K562 (cell line): Measurements from ENCODE around the gene ZKSCAN4. TPM values are rescaled to one million over a fixed set of nuclear protein-coding genes. Genes with fewer than 3 reads are reported as not detected.
A peak's percentile ranks its signal among the peaks of the same experiment; 100 is the strongest.

Experiments used
- ATAC-seq: fragments of 200-7000 bp; cut with Tn5 transposase; 3 replicates; pipeline ENCODE4 v1.9.1; 2020; ENCODE audit warnings: moderate library complexity
- BruUV-seq: library from RNA; stranded (reverse); fragments of 400-500 nt; replicated peaks from 2 replicates; lab custom pipeline; 2021; lab: Mats Ljungman, UMichigan
- CTCF ChIA-PET: fragments of 300-600 bp; formaldehyde crosslinking; extraction: SDS; loops from one replicate; lab custom pipeline; 2021; ENCODE audit warnings: low intra/inter-chr PET ratio; lab: Yijun Ruan, JAX
- POLR2A ChIA-PET: fragments of 300-600, 350-650 bp; sonication (Branson Sonifier 250); formaldehyde crosslinking; extraction: SDS; loops from one replicate; lab custom pipeline; 2021; ENCODE audit warnings: antibody characterized with exemption, inconsistent platforms; lab: Yijun Ruan, JAX
- DNase-seq, 4 experiments: peaks; one replicate each; pipeline versions ENCODE4 v3.0.0 to v3.0.0-alpha.2; 2011 to 2018; ENCODE audit warnings: low spot score in 3 of 4, mixed read lengths in 3 of 4; ENCODE audit errors: extremely low read depth in 1 of 4
- FAIRE-seq: peaks from 2 replicates; lab custom pipeline; 2011; peaks lifted over from hg19 to GRCh38; lab: Jason Lieb, UNC
- H2AFZ ChIP-seq: 2 replicates; pipeline ENCODE4 v1.6.0; 2011; ENCODE audit warnings: low read depth, low read length, control low read depth, inconsistent platforms
- H3K27ac ChIP-seq: fragments of 200-600 bp; 3 replicates; pipeline ENCODE4 v1.8.0; 2011; ENCODE audit warnings: low read depth, mild to moderate bottlenecking, control low read depth, inconsistent platforms, low read length, moderate library complexity, mixed read lengths; ENCODE audit errors: extremely low read depth
- H3K27me3 ChIP-seq, 2 experiments: fragments of 300-600 bp in 1 of 2; 2 replicates in 1 of 2; 3 replicates in 1 of 2; pipeline versions ENCODE4 v1.6.0 to v1.8.0; 2011; ENCODE audit warnings: inconsistent platforms in 2 of 2, low read length in 2 of 2, mild to moderate bottlenecking in 1 of 2, mixed read lengths in 1 of 2, moderate library complexity in 1 of 2; ENCODE audit not compliant: control insufficient read depth in 2 of 2, insufficient read depth in 2 of 2
- H3K36me3 ChIP-seq: fragments of 300-600 bp; 3 replicates; pipeline ENCODE4 v1.8.0; 2011; ENCODE audit warnings: mild to moderate bottlenecking, low read length, inconsistent platforms; ENCODE audit not compliant: control insufficient read depth, insufficient read depth
- H3K4me1 ChIP-seq, 2 experiments: fragments of 200-600 bp in 1 of 2; replicated peaks in 1 of 2; 2 replicates in 1 of 2; 3 replicates in 1 of 2; pipeline versions ENCODE4 v1.5.1 to v1.8.0; 2011; ENCODE audit warnings: inconsistent platforms in 2 of 2, low read length in 2 of 2, mild to moderate bottlenecking in 1 of 2, mixed read lengths in 1 of 2, moderate library complexity in 1 of 2; ENCODE audit not compliant: control insufficient read depth in 2 of 2, insufficient read depth in 2 of 2
- H3K4me2 ChIP-seq: 2 replicates; pipeline ENCODE4 v1.6.1; 2011; ENCODE audit warnings: low read length, control low read depth, inconsistent platforms, mixed read lengths; ENCODE audit not compliant: insufficient read depth
- H3K4me3 ChIP-seq: fragments of 200-600 bp; sonication (generic), shearing (Covaris generic); 2 replicates; pipeline ENCODE4 v1.5.1; 2016; ENCODE audit warnings: control low read depth, inconsistent platforms
- H3K79me2 ChIP-seq: fragments of 200-600 bp; 3 replicates; pipeline ENCODE4 v1.8.0; 2011; ENCODE audit warnings: low read length, inconsistent platforms; ENCODE audit not compliant: control insufficient read depth, insufficient read depth
- H3K9ac ChIP-seq, 2 experiments: 2 replicates each; pipeline versions ENCODE4 v1.6.0 to v1.6.1; 2011; ENCODE audit warnings: low read depth in 2 of 2, low read length in 2 of 2, control low read depth in 1 of 2, inconsistent platforms in 1 of 2, mild to moderate bottlenecking in 1 of 2, mixed read lengths in 1 of 2; ENCODE audit not compliant: insufficient read depth in 1 of 2
- H3K9me1 ChIP-seq: one replicate; pipeline ENCODE4 v1.6.0; 2011; ENCODE audit warnings: inconsistent platforms, mild to moderate bottlenecking, low read length, moderate library complexity; ENCODE audit not compliant: control insufficient read depth, insufficient read depth
- H3K9me3 ChIP-seq: replicated peaks from 2 replicates; pipeline ENCODE4 v1.5.1; 2011; ENCODE audit warnings: low read depth, low read length, inconsistent platforms; ENCODE audit not compliant: control insufficient read depth, insufficient read depth
- H4K20me1 ChIP-seq: replicated peaks from 2 replicates; pipeline ENCODE4 v1.6.1; 2011; ENCODE audit warnings: low read length, inconsistent platforms, mixed read lengths; ENCODE audit not compliant: control insufficient read depth, insufficient read depth
- AFF1 ChIP-seq, 2 experiments: fragments of 450-650 bp; IDR thresholded peaks; 2 replicates each; pipeline ENCODE4 v1.6.1; 2018; ENCODE audit warnings: mild to moderate bottlenecking in 2 of 2, low read depth in 1 of 2; ENCODE audit not compliant: partially characterized antibody in 2 of 2
- C11orf30 ChIP-seq: fragments of 450-650 bp; IDR thresholded peaks from 2 replicates; pipeline ENCODE4 v1.6.1; 2016; ENCODE audit warnings: low read depth, mild to moderate bottlenecking
- MAFF ChIP-seq: IDR thresholded peaks from 2 replicates; pipeline ENCODE4 v1.6.1; 2012; ENCODE audit warnings: low read length, improper control_type of control experiment
- MAFK ChIP-seq: IDR thresholded peaks from 2 replicates; pipeline ENCODE4 v1.6.1; 2011; ENCODE audit warnings: low read length, improper control_type of control experiment
- MBD2 ChIP-seq: sonication (generic); IDR thresholded peaks from 2 replicates; pipeline ENCODE4 v1.6.1; 2016; ENCODE audit warnings: low read depth, borderline replicate concordance
- MEIS2 ChIP-seq: fragments of 450-650 bp; IDR thresholded peaks from 2 replicates; pipeline ENCODE4 v1.6.1; 2014; ENCODE audit warnings: mild to moderate bottlenecking; ENCODE audit not compliant: partially characterized antibody
- NCOA1 ChIP-seq: fragments of 450-650 bp; IDR thresholded peaks from 2 replicates; pipeline ENCODE4 v1.6.1; 2016; ENCODE audit warnings: low read depth
- OTX1 ChIP-seq: fragments of 450-650 bp; formaldehyde crosslinking; IDR thresholded peaks from 2 replicates; pipeline ENCODE4 v1.4.0; 2022; ENCODE audit warnings: mild to moderate bottlenecking
- POLR2G ChIP-seq: fragments of 200-400 bp; formaldehyde crosslinking; IDR thresholded peaks from 2 replicates; pipeline ENCODE4 v1.6.1; 2017; ENCODE audit warnings: low read depth, mild to moderate bottlenecking, antibody characterized with exemption, low read length, moderate library complexity
- RHOXF2B ChIP-seq: fragments of 250-450 bp; sonication (Bioruptor Pico); conservative IDR thresholded peaks from 2 replicates; pipeline ENCODE4 v1.5.1; 2021
- ZBTB7A ChIP-seq: IDR thresholded peaks from 2 replicates; pipeline ENCODE4 v1.6.1; 2011; ENCODE audit warnings: low read depth, mild to moderate bottlenecking, low read length, moderate library complexity, borderline replicate concordance; ENCODE audit not compliant: control insufficient read depth
- ZNF175 ChIP-seq: fragments of 200-800 bp; sonication (Bioruptor generic); IDR thresholded peaks from 2 replicates; pipeline ENCODE4 v1.6.1; 2016; ENCODE audit warnings: low read depth, mild to moderate bottlenecking, missing genetic modification characterization, missing compliant biosample characterization
- ZNF316 ChIP-seq: fragments of 450-650 bp; IDR thresholded peaks from 2 replicates; pipeline ENCODE4 v1.6.1; 2016
- WGBS: fragments of 100-300 bp; shearing (Covaris generic); methylation state at CpG from one replicate; pipeline ENCODE4 v1.1.6; 2016; ENCODE audit warnings: low coverage, mixed read lengths; ENCODE audit not compliant: insufficient coverage; ENCODE audit errors: missing lambda C conversion rate; 5-methylcytosine and 5-hydroxymethylcytosine counted together
- in situ Hi-C: fragments of 300-500 bp; cut with MboI; formaldehyde crosslinking; loops from 4 replicates; pipeline ENCODE4 v1.15.0; 2018; ENCODE audit warnings: inconsistent platforms, mixed read lengths
- intact Hi-C: fragments of 100-400 bp; cut with micrococcal nuclease; formaldehyde crosslinking; loops from 2 replicates; pipeline ENCODE4 v1.14.2; 2022
- polyA plus RNA-seq, 8 experiments: library from polyadenylated mRNA; depleted of rRNA in 4 of 8; stranded (reverse) in 5 of 8; unstranded in 3 of 8; fragments of >200 nt; fragmentation: Nextera tagmentation in 2 of 8; fragmentation: Illumina TruSeq in 1 of 8; extraction: Ambion mirVana in 2 of 8; extraction: Trizol in 1 of 8; gene quantifications; 2 replicates each; pipeline versions ENCODE4 v1.2.1 to v1.2.3, GENCODE V29; 2011 to 2014; ENCODE audit warnings: inconsistent platforms in 1 of 8, missing spikeins in 1 of 8
- total RNA-seq, 7 experiments: library from RNA; depleted of rRNA in 6 of 7; stranded (reverse); fragments of >200 nt in 6 of 7; fragmentation: Illumina TruSeq in 2 of 7; extraction: Trizol in 2 of 7; gene quantifications; 2 replicates each; pipeline versions ENCODE4 v1.2.1 to v1.2.3, GENCODE V29; 2011 to 2021; ENCODE audit warnings: low replicate concordance in 1 of 7
- TF ChIP-seq, protein P1 (sequence below): fragments of 250-450 bp; sonication (Bioruptor Pico); IDR thresholded peaks from 2 replicates; pipeline ENCODE4 v1.8.0; 2022; ENCODE audit warnings: moderate library complexity, mild to moderate bottlenecking, inconsistent platforms
- TF ChIP-seq, protein P2 (sequence below): fragments of 200-400 bp; formaldehyde crosslinking; IDR thresholded peaks from 2 replicates; pipeline ENCODE4 v1.6.1; 2017; ENCODE audit warnings: mild to moderate bottlenecking, low read depth, low read length, moderate library complexity

Gene ZKSCAN4
- total and polyA plus RNA-seq, 9 of the 15 experiments (the other 6 are each of a cell fraction or from before 2014, with no cell fraction given): 1.2 to 5.3 (median 4.7) TPM

DNA sequence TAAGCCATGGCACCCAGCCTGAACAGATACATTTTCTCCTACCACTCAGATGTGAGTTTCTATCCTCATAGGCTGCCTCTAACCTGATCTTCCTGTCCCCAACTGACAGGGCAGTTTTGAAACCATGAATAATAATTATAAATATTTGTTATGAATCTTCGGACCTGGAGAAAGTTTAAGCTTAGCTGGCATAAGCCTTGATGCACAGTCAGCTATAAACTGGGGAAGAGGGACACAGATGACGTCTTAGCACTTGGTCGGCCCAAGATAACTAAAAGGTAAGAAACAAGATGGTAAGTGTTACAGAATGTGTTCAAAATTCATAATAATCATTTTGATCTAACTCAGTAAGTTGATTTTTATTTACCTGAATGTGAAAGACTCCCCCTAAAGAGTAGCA lies 8.1 kb downstream of the ZKSCAN4 start (continued):
- TF ChIP-seq, protein P1, sequence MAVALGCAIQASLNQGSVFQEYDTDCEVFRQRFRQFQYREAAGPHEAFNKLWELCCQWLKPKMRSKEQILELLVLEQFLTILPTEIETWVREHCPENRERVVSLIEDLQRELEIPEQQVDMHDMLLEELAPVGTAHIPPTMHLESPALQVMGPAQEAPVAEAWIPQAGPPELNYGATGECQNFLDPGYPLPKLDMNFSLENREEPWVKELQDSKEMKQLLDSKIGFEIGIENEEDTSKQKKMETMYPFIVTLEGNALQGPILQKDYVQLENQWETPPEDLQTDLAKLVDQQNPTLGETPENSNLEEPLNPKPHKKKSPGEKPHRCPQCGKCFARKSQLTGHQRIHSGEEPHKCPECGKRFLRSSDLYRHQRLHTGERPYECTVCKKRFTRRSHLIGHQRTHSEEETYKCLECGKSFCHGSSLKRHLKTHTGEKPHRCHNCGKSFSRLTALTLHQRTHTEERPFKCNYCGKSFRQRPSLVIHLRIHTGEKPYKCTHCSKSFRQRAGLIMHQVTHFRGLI: no peak
- TF ChIP-seq C11orf30 (peak; percentile 20; the same call in 1 of the 2 replicates), POLR2G (no peak), ZNF316 (peak; percentile 46), OTX1 (CRISPR knock-in tag) (no peak), RHOXF2B (CRISPR knock-in tag) (no peak)
- TF ChIP-seq, protein P2, sequence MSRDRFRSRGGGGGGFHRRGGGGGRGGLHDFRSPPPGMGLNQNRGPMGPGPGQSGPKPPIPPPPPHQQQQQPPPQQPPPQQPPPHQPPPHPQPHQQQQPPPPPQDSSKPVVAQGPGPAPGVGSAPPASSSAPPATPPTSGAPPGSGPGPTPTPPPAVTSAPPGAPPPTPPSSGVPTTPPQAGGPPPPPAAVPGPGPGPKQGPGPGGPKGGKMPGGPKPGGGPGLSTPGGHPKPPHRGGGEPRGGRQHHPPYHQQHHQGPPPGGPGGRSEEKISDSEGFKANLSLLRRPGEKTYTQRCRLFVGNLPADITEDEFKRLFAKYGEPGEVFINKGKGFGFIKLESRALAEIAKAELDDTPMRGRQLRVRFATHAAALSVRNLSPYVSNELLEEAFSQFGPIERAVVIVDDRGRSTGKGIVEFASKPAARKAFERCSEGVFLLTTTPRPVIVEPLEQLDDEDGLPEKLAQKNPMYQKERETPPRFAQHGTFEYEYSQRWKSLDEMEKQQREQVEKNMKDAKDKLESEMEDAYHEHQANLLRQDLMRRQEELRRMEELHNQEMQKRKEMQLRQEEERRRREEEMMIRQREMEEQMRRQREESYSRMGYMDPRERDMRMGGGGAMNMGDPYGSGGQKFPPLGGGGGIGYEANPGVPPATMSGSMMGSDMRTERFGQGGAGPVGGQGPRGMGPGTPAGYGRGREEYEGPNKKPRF: no peak

GRCh38 chr6:28240471-28240870 lies 11.6 kb downstream of the ZKSCAN4 start:
- no TSS peak for BruUV-seq
- in situ Hi-C loops (no loop called here), intact Hi-C loops (no loop called here)
- H3K27me3 ChIP-seq: no peaks in the 10 kb centered on the region
- no peaks in the 10 kb centered on the region for H3K9me3 ChIP-seq
- FAIRE-seq (no peak), DNase-seq (no peak), ATAC-seq (peak; percentile 76)
- H3K36me3 ChIP-seq: peaks cover 20% of the 10 kb centered on the region; the same call in 2 of the 3 replicates
- H3K79me2 ChIP-seq: no peaks in the 10 kb centered on the region
- 29% methylated on average over 1 of the region's 1 CpG for WGBS
- ChIA-PET POLR2A (interaction anchor here (0.9 to 1.1 kb wide), 3 partner anchors 9 to 95 kb away, joined by 3 read pairs; no protein-coding TSS in a partner anchor), CTCF (no interaction called here)
- H3K9ac ChIP-seq: no peak overlapping the region
- no peak overlapping the region for H3K4me3 ChIP-seq
- no peaks in the 10 kb centered on the region for H3K9me1 ChIP-seq
- H3K27ac ChIP-seq: no peak overlapping the region
- H2AFZ ChIP-seq: no peak overlapping the region
- H3K4me2 ChIP-seq: no peak overlapping the region
- H3K4me1 ChIP-seq: no peaks in the 10 kb centered on the region
- no peaks in the 10 kb centered on the region for H4K20me1 ChIP-seq
- TF ChIP-seq ZBTB7A: no peak
- TF ChIP-seq MEIS2: peak; percentile 78
- TF ChIP-seq AFF1 (IDR thresholded peaks at IDR 0.05; ENCODE audit: low read depth in 1 of 2, partially characterized antibody in 2 of 2): no peak
- TF ChIP-seq MBD2: no peak
- TF ChIP-seq MAFK: peak; percentile 63; the same call in 1 of the 2 replicates
- peak; percentile 95 for TF ChIP-seq ZNF316
- no peak for TF ChIP-seq ZNF175 (CRISPR knock-in tag)
- TF ChIP-seq NCOA1: no peak
- TF ChIP-seq MAFF: peak; percentile 72; the same call in 1 of the 2 replicates
